HepG2 (cell line): ENCODE measurements around the gene RAB3D. TPM values are rescaled to one million over a fixed set of nuclear protein-coding genes. Genes with fewer than 3 reads are reported as not detected.

Source experiments
- ARNTL ChIP-seq: sonication (generic); formaldehyde crosslinking; IDR thresholded peaks from 2 replicates; pipeline ENCODE4 v1.4.0; 2020; ENCODE audit warnings: mild to moderate bottlenecking, missing genetic modification reagents
- E2F5 ChIP-seq: sonication (generic); formaldehyde crosslinking; conservative IDR thresholded peaks from 2 replicates; pipeline ENCODE4 v1.4.0; 2020; ENCODE audit warnings: missing genetic modification reagents
- NAIF1 ChIP-seq: sonication (generic); formaldehyde crosslinking; IDR thresholded peaks from 2 replicates; pipeline ENCODE4 v1.5.0; 2020; ENCODE audit warnings: mild to moderate bottlenecking, missing genetic modification reagents, borderline replicate concordance
- NFIB ChIP-seq: sonication (generic); formaldehyde crosslinking; IDR thresholded peaks from 2 replicates; pipeline ENCODE4 v1.9.0; 2021; ENCODE audit warnings: missing genetic modification reagents, mild to moderate bottlenecking, borderline replicate concordance
- NR3C1 ChIP-seq: sonication (generic); formaldehyde crosslinking; IDR thresholded peaks from 2 replicates; pipeline ENCODE4 v1.4.0; 2020; ENCODE audit warnings: missing genetic modification reagents
- REXO4 ChIP-seq: sonication (generic); formaldehyde crosslinking; IDR thresholded peaks from 2 replicates; pipeline ENCODE4 v1.8.0; 2022; ENCODE audit warnings: missing genetic modification reagents, mild to moderate bottlenecking, borderline replicate concordance
- SIN3A ChIP-seq: IDR thresholded peaks from 2 replicates; pipeline ENCODE4 v1.6.1; 2011; ENCODE audit warnings: low read depth, mild to moderate bottlenecking, control low read depth, low read length, borderline replicate concordance
- SP2 ChIP-seq: sonication (generic); formaldehyde crosslinking; IDR thresholded peaks from 2 replicates; pipeline ENCODE4 v1.5.1; 2020; ENCODE audit warnings: mild to moderate bottlenecking, missing genetic modification reagents
- ZKSCAN5 ChIP-seq: sonication (generic); formaldehyde crosslinking; IDR thresholded peaks from 2 replicates; pipeline ENCODE4 v1.5.1; 2020; ENCODE audit warnings: mild to moderate bottlenecking, missing genetic modification reagents
- ZNF24 ChIP-seq: fragments of 450-650 bp; IDR thresholded peaks from 2 replicates; pipeline ENCODE4 v1.6.1; 2017; ENCODE audit warnings: antibody characterized with exemption, mild to moderate bottlenecking
- ZNF629 ChIP-seq: sonication (generic); formaldehyde crosslinking; conservative IDR thresholded peaks from 2 replicates; pipeline ENCODE4 v1.5.0; 2020; ENCODE audit warnings: missing genetic modification reagents
- ZNF891 ChIP-seq: sonication (generic); formaldehyde crosslinking; IDR thresholded peaks from 2 replicates; pipeline ENCODE4 v1.5.0; 2020; ENCODE audit warnings: mild to moderate bottlenecking, missing genetic modification reagents
- polyA plus RNA-seq, 8 experiments: library from polyadenylated mRNA; depleted of rRNA in 3 of 8; stranded (reverse) in 7 of 8; unstranded in 1 of 8; fragments of >200 nt; fragmentation: Illumina TruSeq in 4 of 8; extraction: Trizol in 4 of 8; gene quantifications; 2 replicates each; pipeline versions ENCODE4 v1.2.1 to v1.2.3, GENCODE V29; 2011 to 2016; ENCODE audit warnings: low read depth in 4 of 8, missing spikeins in 1 of 8, mixed read lengths in 1 of 8; ENCODE audit not compliant: insufficient read depth in 1 of 8
- total RNA-seq, 5 experiments: library from RNA; depleted of rRNA; stranded (reverse); fragments of >200 nt; fragmentation: Illumina TruSeq; extraction: Trizol; gene quantifications; 2 replicates each; pipeline ENCODE4 v1.2.3, GENCODE V29; 2016; ENCODE audit warnings: low read depth in 1 of 5
- TF ChIP-seq, protein P1 (sequence below): sonication (generic); formaldehyde crosslinking; conservative IDR thresholded peaks from 2 replicates; pipeline ENCODE4 v1.8.0; 2022; ENCODE audit warnings: mild to moderate bottlenecking, moderate library complexity, missing genetic modification reagents
- TF ChIP-seq, protein P2 (sequence below): sonication (generic); formaldehyde crosslinking; IDR thresholded peaks from 2 replicates; pipeline ENCODE4 v1.9.0; 2021; ENCODE audit warnings: missing genetic modification reagents, mild to moderate bottlenecking, borderline replicate concordance
- TF ChIP-seq, protein P3 (sequence below): sonication (generic); formaldehyde crosslinking; IDR thresholded peaks from 2 replicates; pipeline ENCODE4 v1.4.0; 2020; ENCODE audit warnings: mild to moderate bottlenecking, missing genetic modification reagents
- TF ChIP-seq, protein P4 (sequence below): sonication (generic); formaldehyde crosslinking; IDR thresholded peaks from 2 replicates; pipeline ENCODE4 v1.5.0; 2020; ENCODE audit warnings: missing genetic modification reagents, mild to moderate bottlenecking, borderline replicate concordance
- TF ChIP-seq, protein P5 (sequence below): sonication (generic); formaldehyde crosslinking; IDR thresholded peaks from 2 replicates; pipeline ENCODE4 v1.4.0; 2020; ENCODE audit warnings: mild to moderate bottlenecking, missing genetic modification reagents

The RAB3D gene
- total and polyA plus RNA-seq, 2 of the 13 experiments (the other 11 are each of a cell fraction or from before 2014, with no cell fraction given) = 2.0 to 16.1 TPM

- TF ChIP-seq, protein P1, sequence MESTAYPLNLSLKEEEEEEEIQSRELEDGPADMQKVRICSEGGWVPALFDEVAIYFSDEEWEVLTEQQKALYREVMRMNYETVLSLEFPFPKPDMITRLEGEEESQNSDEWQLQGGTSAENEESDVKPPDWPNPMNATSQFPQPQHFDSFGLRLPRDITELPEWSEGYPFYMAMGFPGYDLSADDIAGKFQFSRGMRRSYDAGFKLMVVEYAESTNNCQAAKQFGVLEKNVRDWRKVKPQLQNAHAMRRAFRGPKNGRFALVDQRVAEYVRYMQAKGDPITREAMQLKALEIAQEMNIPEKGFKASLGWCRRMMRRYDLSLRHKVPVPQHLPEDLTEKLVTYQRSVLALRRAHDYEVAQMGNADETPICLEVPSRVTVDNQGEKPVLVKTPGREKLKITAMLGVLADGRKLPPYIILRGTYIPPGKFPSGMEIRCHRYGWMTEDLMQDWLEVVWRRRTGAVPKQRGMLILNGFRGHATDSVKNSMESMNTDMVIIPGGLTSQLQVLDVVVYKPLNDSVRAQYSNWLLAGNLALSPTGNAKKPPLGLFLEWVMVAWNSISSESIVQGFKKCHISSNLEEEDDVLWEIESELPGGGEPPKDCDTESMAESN (CRISPR knock-in tag) = peak; percentile 67
- TF ChIP-seq SIN3A (peak; percentile 28; the same call in 1 of the 2 replicates), ZKSCAN5 (CRISPR knock-in tag) (no peak), REXO4 (CRISPR knock-in tag) (no peak), ZNF891 (CRISPR knock-in tag) (no peak; the same call in 1 of the 2 replicates), ZNF24 (no peak), ZNF629 (CRISPR knock-in tag) (0 out of 2 replicates have a peak, but pooled peaks have one; percentile 17), NAIF1 (no peak), NFIB (CRISPR knock-in tag) (no peak), E2F5 (peak; percentile 13; the same call in 1 of the 2 replicates), SP2 (CRISPR knock-in tag) (peak; percentile 51; the same call in 1 of the 2 replicates), NR3C1 (CRISPR knock-in tag) (no peak), ARNTL (CRISPR knock-in tag) (no peak)
- TF ChIP-seq, protein P2, sequence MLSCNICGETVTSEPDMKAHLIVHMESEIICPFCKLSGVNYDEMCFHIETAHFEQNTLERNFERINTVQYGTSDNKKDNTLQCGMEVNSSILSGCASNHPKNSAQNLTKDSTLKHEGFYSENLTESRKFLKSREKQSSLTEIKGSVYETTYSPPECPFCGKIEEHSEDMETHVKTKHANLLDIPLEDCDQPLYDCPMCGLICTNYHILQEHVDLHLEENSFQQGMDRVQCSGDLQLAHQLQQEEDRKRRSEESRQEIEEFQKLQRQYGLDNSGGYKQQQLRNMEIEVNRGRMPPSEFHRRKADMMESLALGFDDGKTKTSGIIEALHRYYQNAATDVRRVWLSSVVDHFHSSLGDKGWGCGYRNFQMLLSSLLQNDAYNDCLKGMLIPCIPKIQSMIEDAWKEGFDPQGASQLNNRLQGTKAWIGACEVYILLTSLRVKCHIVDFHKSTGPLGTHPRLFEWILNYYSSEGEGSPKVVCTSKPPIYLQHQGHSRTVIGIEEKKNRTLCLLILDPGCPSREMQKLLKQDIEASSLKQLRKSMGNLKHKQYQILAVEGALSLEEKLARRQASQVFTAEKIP = no peak
- TF ChIP-seq, protein P3, sequence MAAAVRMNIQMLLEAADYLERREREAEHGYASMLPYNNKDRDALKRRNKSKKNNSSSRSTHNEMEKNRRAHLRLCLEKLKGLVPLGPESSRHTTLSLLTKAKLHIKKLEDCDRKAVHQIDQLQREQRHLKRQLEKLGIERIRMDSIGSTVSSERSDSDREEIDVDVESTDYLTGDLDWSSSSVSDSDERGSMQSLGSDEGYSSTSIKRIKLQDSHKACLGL (CRISPR knock-in tag) = no peak
- TF ChIP-seq, protein P4, sequence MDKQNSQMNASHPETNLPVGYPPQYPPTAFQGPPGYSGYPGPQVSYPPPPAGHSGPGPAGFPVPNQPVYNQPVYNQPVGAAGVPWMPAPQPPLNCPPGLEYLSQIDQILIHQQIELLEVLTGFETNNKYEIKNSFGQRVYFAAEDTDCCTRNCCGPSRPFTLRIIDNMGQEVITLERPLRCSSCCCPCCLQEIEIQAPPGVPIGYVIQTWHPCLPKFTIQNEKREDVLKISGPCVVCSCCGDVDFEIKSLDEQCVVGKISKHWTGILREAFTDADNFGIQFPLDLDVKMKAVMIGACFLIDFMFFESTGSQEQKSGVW (CRISPR knock-in tag) = no peak
- TF ChIP-seq, protein P5, sequence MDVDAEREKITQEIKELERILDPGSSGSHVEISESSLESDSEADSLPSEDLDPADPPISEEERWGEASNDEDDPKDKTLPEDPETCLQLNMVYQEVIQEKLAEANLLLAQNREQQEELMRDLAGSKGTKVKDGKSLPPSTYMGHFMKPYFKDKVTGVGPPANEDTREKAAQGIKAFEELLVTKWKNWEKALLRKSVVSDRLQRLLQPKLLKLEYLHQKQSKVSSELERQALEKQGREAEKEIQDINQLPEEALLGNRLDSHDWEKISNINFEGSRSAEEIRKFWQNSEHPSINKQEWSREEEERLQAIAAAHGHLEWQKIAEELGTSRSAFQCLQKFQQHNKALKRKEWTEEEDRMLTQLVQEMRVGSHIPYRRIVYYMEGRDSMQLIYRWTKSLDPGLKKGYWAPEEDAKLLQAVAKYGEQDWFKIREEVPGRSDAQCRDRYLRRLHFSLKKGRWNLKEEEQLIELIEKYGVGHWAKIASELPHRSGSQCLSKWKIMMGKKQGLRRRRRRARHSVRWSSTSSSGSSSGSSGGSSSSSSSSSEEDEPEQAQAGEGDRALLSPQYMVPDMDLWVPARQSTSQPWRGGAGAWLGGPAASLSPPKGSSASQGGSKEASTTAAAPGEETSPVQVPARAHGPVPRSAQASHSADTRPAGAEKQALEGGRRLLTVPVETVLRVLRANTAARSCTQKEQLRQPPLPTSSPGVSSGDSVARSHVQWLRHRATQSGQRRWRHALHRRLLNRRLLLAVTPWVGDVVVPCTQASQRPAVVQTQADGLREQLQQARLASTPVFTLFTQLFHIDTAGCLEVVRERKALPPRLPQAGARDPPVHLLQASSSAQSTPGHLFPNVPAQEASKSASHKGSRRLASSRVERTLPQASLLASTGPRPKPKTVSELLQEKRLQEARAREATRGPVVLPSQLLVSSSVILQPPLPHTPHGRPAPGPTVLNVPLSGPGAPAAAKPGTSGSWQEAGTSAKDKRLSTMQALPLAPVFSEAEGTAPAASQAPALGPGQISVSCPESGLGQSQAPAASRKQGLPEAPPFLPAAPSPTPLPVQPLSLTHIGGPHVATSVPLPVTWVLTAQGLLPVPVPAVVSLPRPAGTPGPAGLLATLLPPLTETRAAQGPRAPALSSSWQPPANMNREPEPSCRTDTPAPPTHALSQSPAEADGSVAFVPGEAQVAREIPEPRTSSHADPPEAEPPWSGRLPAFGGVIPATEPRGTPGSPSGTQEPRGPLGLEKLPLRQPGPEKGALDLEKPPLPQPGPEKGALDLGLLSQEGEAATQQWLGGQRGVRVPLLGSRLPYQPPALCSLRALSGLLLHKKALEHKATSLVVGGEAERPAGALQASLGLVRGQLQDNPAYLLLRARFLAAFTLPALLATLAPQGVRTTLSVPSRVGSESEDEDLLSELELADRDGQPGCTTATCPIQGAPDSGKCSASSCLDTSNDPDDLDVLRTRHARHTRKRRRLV (CRISPR knock-in tag) = no peak
These were observed 43.6 kb upstream of the RAB3D start (continued) for GRCh38 chr19:11382898-11383705.
